HTR-8/SVneo (cell line): ENCODE data around the gene FTCD.

Source experiments
- DNase-seq: peaks from one replicate; pipeline ENCODE4 v3.0.0; 2011; ENCODE audit warnings: low spot score, mixed read lengths; ENCODE audit not compliant: insufficient read length
- FAIRE-seq: peaks from 2 replicates; lab custom pipeline; 2011; peaks lifted over from hg19 to GRCh38; lab: Jason Lieb, UNC

The FTCD gene

DNA sequence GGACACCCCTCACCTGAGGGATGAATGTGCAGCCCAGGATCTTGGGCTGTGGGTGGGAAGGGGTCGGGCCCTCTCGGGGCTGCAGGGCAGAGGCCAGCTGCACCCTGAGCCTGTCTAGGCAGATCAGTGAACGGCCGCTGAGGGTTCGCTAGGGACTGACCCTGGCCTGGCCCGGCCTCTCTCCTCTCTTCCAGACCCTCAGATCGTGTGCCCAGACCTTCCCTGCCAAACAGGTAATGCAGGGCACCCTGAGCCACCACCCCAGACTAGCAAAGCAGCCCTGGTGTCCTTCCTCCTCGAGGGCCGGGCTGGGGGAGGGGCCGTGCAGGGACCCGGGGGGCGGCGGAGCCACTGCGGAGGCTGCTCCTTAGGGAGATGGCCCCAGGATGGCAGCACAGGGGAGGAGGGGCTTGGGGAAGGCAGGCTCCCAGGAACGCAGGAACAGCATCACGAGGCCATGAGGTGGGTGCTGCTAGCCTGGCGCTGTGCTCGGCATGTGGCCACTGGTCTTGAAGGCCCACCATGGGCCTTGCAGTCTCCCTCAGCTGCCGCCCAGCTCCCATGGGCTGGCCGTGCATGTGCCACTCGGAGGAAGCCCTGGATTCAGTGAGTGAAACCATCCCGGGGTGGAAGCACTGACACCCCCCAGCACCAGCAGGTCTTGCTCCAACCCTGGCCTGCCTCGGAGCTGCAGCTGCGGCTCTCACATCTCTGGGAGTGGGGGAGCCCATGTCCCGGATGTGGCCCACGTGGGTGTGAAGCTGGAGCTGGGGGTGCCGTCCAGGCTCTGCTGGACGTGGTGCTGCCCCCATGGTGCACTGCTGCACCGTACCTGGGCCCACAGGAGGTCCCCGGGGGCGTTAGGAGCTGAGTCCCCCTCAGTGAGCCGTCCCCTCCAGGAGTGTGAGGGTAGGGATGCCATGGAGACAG is 28.8 kb downstream of the FTCD start:
- FAIRE-seq: no peak
- no peak for DNase-seq

DNA sequence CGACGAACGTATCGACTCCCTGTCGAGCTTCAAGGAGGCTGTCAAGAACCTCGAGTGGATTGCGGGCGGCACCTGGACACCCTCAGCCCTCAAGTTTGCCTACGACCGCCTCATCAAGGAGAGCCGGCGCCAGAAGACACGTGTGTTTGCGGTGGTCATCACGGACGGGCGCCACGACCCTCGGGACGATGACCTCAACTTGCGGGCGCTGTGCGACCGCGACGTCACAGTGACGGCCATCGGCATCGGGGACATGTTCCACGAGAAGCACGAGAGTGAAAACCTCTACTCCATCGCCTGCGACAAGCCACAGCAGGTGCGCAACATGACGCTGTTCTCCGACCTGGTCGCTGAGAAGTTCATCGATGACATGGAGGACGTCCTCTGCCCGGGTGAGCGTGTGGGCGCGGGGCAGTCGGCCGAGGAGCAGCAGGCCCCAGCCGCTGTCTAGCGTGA is 29.5 kb downstream of the FTCD start:
- FAIRE-seq (no peak), DNase-seq (no peak)

DNA sequence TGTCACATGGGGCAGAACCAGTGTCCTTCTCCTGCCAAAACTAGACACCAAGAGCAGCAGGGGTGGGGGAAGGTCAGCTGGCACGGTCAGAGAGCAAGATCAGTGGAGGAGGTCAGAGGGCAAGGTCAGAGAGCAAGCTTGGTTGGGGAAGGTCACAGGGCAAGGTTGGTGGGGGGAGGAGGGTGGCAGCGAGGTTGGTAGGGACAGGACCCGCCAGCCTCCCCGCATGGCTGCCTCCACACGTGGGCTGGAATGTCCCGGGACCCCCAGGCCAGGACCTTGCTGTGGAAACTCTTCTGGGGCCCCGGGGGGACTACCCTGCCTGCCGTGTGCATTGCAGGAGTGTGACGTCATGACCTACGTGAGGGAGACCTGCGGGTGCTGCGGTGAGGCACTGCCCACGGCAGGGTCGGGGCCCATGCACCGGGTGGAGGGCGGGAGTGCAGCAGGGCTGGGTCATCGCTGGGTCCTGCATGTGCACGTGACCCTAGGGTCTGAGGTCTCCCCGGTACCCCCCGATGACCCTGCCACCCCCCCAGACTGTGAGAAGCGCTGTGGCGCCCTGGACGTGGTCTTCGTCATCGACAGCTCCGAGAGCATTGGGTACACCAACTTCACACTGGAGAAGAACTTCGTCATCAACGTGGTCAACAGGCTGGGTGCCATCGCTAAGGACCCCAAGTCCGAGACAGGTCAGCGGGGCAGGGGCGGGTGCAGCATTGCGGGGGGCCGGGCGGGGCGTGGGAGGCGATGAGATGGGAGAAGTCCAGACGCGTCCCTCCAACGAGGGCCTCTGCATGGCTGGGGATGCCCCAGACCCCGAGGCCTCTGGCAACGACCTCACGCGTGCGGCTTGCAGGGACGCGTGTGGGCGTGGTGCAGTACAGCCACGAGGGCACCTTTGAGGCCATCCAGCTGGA is 30.2 kb downstream of the FTCD start:
- DNase-seq: no peak
- FAIRE-seq: no peak

DNA sequence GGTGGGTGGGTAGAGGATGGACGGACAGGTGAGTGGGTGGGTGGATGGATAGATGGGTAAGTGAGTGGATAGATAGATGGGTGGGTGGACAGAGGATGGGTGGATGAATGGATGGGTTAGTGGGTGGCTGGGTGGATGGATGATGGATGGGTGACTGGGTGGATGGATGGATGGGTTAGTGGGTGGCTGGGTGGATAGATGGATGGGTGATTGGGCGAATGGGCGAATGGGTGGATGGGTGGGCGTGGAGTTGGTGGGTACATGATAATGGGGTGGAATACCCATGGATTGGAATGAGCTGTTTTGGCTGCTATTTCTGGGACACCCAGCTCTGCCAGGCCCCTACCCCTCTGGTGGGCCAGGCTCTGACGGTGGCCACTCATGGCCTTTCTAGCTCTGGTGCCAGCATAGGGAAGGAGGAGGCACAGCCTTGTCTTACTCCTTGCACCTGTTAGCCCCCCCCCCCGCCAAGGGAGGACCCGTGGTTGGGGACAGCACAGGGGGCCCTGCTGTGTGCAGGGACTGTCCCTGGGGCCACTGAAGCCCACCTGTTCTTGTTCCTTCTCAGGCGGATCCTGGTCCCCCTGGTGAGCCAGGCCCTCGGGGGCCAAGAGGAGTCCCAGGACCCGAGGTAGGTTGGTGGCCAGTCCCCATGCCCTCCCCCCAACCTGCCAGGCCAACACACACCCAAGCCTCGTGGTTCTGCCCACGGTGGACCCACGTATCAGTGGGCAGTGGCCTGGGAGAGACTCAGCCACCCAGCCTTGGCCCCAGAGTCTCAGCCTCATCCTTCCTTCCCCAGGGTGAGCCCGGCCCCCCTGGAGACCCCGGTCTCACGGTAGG is 31.1 kb downstream of the FTCD start:
- FAIRE-seq: no peak
- DNase-seq: no peak

DNA sequence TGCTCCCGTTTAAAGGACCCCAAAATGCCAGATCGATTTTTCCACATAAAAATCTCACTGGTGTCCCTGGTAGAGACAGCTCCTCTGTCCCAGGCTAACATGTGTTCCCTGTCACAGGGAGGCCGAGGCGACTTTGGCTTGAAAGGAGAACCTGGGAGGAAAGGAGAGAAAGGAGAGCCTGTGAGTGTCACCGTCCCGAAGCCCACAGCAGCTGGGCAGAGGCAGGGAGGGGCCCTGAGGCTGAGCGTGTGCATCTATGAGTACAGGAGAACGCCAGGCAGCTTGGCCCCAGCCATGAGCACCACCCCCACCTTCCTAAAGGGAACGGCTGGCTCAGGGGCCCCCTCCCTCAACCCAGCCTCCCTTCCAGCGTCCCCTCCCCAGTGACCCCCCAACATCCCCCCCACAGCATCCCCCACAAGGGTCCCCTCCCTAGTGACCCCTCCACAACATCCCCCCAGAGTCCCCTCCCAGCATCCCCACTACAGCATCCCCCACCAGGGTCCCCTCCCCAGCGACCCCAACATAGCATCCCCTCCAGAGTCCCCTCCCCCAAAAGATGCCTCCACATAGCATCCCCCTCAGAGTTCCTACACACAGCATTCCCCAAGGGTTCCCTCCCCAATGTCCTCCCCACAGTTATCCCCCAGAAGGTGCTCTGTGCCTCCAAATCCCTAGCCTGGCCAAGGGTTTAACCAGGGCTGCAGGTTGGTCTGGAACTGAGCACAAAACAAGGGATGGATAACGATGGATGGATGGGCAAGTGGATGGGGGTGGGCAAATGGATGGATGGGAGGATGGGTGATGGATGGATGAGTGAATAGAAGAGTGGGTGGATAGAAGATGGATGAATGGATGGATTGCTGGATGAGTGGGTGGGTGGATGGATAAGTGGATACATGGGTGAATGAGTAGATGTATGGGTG is 32.4 kb downstream of the FTCD start:
- DNase-seq (no peak), FAIRE-seq (no peak)

DNA sequence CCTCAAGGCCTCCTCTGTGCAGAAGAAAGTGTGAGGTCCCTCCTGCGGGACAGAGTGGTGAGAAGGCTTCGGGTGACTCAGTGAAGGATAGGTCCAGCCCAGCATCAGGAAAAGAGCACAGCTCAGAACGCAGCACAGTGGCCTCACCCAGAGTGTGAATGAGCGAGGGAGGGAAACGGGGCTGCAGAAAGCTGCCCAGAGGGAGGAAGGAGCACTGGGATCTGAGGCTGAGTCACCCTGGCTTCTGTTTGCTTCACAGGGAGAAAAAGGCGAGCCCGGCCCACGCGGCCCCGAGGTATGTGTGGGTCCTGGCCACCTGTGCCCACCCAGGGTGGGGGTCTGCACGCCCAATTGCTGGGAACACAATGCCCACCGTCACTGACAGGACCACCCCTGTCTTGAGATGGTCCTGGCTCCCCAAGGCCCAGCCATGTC is 33.1 kb downstream of the FTCD start:
- FAIRE-seq: no peak
- no peak for DNase-seq

DNA sequence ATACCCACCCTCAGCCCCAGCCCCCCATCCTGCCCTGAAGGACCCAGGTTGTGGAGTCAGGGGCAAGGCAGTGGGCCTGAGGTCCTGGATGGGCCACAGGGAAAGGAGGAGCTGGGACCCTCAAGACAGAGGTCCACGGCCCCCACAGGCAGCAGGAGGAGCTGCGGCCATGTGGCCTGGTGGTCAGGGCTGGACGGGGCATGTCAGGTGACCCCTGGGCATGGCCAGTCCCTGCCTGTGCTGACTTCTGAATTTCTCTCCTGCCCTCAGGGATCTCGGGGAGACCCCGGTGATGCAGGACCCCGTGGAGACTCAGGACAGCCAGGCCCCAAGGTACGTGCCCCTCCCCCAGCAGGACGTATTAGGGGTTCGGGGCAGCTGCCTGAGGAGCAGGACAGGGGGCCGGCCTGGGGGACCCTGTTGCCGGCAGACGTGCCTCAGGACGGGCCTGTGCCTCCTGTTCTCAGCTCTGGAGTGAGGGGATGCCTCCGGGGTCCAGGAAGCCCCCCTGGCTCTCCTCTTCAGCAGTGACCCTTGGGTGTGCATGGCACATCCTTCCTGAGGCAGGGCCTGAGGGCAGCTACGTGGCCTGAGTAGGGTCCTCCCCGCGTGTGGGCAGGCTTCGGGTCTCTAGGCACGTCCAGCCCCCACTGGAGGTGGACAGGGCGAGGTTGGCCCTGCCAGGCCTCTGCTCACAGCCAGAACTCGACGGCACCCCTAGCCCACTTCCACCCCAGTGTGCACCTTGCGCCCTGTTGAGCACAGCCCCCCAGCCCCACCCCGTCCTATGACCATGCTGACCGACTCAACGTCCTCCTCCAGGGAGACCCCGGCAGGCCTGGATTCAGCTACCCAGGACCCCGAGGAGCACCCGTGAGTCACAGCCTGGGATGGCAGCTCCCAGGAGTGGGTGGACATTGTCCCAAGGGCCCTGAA is 33.8 kb downstream of the FTCD start:
- DNase-seq (no peak), FAIRE-seq (no peak)

DNA sequence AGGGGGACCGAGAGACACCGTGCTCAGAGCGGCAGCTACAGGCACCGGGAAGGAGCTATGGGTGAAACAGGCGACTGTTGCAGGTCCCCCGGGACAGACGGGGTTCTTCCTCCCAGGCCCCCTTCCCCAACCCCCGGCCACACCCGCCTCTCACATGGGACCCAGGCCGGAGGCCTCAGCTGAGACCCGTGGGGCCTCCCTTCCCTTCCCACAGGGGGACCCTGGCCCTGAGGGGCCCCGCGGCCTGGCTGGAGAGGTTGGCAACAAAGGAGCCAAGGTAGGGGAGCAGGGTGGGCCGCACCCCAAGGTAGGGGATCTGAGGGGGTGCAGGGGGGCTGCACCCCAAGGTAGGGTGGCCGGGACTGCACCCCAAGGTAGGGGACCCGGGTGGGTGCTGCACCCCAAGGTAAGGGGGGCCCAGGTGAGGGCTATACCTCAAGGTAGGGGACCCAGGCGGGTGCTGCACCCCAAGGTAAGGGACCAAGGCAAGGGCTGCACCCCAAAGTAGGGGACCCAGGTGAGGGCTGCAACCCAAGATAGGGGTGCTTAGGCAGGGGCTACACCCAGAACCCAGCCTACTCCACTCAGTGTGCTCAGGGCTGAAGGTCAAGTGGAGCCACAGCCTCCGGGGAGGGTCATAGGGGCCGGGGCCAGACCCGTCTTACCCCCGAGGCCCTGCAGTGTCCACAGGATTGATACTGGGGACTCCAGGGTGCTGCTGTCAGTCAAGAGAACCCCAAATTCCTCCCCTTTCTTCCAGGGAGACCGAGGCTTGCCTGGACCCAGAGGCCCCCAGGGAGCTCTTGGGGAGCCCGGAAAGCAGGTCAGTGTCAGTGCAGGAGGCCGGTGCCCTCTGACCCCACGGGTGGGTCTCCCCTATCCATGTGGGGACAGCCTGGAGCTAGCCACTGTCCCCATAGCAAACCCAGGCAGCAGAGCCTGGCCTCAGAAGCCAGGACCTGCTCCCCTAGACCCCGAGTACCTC is 34.8 kb downstream of the FTCD start:
- no peak for FAIRE-seq
- no peak for DNase-seq

DNA sequence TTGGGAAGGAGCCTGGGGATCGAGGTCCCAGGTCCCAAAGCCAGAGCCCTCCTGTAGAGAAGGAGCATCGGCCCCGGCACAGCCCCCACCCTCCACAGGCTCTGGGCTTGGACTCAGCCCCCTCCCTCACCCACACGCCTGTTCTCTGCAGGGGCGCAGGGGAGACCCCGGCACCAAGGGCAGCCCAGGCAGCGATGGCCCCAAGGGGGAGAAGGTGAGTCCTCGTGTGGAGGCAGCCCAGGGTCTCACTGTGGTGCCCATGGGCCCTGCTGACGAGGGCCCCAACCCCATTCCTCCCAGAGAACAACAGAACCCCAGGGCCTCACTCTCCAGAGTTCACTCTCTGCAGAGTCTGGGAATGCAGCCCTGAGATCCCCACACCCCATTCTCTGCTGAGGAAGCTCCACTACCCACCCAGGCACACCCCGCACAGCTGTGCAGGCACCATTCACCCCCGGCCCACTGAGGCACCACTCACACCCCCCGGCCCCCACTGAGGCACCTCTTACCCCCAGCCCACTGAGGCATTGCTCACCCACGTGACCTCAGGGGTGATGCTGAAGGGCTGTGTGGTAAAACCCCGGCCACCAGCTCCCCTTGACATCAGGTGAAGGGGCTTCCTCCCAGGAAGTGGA is 35.6 kb downstream of the FTCD start:
- DNase-seq: no peak
- FAIRE-seq: no peak

DNA sequence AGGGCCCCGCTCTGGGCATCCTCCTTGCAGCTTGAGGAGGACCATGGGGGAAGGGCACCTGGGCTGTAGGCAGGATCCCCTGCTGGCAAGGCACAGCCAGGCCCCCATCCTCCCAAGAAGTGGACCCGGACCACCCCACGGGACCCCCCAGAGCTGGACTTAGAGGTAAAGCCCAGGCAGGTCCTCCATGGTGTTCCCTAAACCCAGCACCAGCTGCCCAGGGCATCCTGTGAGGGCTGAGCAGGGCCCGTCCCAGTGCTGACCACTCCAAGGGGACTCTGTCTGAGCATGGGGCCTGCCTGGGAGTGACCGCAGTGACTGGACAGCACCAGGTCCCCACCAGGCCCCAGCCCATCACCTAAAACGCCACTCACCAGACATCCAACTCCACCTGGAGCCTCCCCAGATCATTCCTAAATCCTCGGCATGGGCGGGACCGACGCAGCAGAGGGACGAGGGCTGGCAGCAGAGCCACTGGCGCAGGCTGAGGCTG is 36.2 kb downstream of the FTCD start:
- DNase-seq (no peak), FAIRE-seq (no peak)

DNA sequence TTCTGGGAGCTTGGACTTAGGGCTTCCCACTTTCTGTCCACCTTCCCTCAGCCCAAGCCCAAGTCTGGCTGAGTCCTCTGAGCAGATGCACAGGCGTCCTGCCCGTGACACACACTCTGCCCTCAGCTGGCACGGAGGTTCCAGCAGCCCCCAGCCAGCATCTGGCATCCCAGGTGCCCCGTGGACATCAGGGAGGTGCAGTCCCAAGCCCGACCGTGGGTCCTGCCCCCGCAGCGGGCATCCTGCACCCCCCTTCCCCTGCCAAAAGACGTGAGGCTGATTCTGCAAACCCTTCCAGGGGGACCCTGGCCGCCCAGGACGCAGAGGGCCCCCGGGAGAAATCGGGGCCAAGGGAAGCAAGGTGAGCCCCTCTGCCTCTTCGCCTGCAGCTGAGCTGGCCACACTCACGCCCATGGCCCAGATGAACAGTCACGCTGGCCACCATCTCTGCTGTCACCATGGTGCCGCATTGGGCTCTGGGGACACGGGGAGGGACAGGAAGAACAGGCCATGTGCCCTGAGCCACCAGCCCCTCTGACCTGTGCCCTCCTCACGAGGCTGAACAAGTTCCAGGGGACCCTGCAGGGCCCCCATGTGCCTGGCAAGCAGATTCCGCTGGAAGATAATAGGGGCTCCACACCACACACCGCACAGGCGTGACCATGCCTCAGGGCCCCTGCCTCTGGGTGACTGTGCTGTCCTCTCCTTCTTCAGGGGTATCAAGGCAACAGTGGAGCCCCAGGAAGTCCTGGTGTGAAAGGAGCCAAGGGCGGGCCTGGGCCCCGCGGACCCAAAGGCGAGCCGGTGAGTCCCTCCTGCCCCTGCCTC is 36.8 kb downstream of the FTCD start:
- DNase-seq (no peak), FAIRE-seq (no peak)

DNA sequence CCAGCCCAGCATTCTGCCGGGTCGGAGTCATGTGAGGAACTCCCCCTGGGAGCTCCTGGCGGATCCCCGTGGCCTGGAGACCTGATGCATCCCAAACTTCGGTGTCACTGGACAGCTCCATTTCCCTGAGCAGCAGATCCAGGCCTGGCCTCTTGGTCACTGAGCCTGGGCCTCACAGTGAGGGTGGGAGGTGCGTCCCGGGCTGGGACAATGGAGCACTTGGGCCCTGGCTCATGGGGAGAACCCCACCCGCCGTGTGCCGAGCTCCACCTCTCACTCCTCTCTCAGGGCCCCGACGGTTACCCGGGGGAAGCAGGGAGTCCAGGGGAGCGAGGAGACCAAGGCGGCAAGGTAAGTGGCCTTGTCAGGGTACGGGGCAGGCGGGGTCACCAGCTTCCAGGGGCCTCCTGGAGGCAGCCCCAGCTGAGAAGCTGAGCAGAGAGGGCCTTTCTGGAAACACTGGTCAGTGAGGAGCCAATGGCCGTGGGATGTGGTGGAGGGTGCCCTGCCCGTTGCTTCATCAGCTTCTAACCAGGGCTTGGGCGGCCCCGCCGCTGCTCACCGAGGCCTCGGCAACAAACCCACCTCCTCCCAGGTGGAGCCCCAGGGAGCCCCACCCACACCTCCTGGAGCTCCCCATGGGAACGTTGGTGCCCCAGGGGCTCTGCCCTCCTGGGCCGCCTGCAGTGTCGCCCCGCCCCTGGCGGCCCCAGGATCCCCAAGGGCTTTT is 37.6 kb downstream of the FTCD start:
- FAIRE-seq: no peak
- no peak for DNase-seq

DNA sequence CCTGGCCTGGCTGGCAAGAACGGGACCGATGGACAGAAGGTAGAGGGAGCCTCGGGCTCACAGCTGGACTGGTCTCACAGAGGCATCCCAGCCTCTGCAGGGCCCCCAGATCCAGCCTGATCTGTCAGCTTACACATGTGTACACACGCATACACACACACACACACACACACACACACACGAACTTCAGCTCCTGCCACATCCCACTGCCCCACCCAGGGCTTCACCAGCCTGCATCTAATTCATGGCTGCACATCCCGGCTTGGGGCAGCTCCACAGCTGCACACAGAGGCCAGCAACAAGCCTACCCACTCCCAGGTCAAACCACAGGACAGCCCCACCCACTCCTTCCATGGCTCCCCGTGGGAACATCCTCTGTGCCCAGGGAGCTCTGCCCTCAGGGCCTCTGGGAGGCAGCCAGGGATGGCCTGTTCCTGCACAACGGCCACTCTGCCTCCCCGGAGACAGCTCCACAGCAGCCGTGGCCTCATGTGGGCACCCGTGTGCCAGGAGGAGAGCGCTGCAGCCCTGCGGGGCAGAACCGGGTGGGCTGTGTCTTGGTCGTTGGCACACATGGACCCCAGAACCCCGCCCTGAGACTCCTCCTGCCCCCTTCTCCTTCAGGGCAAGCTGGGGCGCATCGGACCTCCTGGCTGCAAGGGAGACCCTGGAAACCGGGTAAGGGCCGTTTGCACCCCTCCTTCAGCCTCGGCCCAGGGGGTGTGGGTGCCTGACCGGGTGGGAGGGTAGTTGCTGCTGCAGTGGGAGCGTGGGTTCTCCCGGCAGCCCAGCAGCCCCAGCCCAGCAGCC is 38.4 kb downstream of the FTCD start:
- DNase-seq (no peak), FAIRE-seq (no peak)

DNA sequence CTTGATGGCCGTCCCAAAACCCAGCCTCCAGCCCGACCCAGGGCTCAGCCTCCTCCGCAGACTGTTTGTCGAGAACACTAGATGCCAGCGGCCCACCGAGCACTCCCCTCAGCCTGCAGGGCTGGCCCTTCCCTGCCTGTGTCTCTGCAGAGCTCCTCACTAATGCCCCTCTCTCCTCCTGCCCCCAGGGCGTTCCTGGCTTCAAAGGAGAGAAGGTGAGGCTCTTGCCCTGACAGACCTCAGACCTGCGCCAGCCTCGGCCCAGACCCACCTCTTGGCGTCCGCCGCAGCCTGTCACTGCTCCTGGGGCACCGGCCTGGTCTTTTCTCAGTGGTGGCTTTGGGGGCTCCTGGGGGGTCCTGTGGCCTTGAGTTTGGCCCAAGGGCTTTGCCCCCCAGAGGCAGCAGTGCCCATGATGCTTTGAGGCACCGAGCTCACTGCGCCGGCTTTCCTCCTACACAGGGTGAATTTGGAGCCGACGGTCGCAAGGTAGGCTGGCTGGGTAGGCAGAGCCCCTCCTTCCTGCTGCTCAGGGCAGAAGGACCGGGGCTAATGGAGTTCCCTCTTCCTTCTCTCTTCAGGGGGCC is 39.1 kb downstream of the FTCD start:
- DNase-seq (no peak), FAIRE-seq (no peak)
